Heart left ventricle (tissue), 13 donors: ENCODE measurements around the gene AGPAT2.

Source experiments
- POLR2A ChIP-seq, 2 donors: fragments of 450-650 bp; IDR thresholded peaks; one replicate each; pipeline ENCODE4 v1.6.1; 2017; ENCODE audit warnings: antibody characterized with exemption in 2 of 2, mild to moderate bottlenecking in 2 of 2, moderate library complexity in 2 of 2
- TF ChIP-seq, protein P1 (sequence below), 12 donors: fragments of 200-600 bp; sonication (generic) in 4 of 12; IDR thresholded peaks; one replicate each; pipeline versions ENCODE4 v1.5.0 to v1.8.0; 2018 to 2022; ENCODE audit warnings: antibody characterized with exemption in 12 of 12, mild to moderate bottlenecking in 5 of 12
- donor health status: ischemic (EF 13 %, LVEDD 7.1; RV severe dilation, severe dysfunction).
- donor health status: DM: no; HTN: yes; CAD: no.
- donor health status: DM: no; HTN: no; CAD: no.
- donor health status: ischemic (EF 25% LVEDD 6.9; RV normal size, moderate dysfunction).
- donor health status: ischemic (EF 25% LVEDD 5.7; RV mildly dilated, moderate dysfunction).
- donor health status: ischemic (EF 35%, LVEDD 5.7; RV mildly dilated, moderate dysfunction).
- donor health status: nonischemic (EF 11% LVEDD 7.7; RV severe dilation, severe dysfunction).
- donor health status: DM: yes; HTN: yes; CAD: no.
- donor health status: PGD.
- donor health status: ischemic (EF 29% LVEDD 5.4; RV normal size, mild dysfunction).
- donor health status: nonischemic (EF 23%, LVEDD 6.1; RV moderate dilation, normal function).

DNA sequence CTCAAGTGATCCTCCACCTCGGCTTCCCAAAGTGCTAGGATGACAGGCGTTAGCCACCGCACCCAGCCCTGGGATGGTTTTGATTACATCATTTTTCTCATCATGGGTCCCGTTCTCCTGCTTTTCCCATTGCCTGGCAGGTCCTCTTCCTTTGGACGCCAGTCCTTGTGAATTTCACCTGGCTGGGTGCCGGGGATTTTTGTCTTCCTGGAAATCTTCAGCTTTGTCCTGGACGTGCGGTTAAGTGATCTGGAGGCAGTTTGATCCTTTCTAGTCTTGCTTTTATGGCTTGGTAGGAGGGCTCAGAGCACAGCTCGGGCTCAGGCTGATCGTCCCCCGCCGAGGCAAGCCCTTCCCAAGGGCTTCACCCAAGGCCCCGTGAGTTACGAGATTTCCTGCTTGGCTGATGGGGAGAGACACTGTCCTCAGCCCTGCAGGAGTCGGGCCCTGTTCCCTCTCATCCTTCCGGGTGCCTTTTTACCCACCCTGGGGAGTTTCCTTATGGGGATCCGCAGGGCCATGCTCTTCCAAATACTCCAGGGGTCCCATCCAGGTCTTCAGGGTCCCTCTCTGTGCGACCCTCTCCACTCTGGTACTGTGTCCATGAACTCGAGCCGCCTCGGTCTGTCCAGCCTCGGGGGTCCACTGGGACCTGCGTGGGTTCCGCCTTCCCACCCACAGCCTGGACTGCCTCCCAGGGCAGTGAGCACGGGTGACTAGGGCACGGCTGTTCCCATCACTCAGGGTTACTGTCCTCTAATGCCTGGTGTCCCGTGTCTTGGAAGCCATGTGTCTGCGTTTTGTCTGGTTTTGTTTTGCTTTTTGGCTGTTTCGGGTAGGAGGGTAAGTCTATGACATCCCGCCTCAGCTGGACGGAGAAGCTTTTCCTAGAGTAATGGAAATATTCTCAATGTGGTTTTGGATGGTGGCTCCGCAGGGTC, 46.8 kb downstream of the AGPAT2 start:
- TF ChIP-seq, protein P1, sequence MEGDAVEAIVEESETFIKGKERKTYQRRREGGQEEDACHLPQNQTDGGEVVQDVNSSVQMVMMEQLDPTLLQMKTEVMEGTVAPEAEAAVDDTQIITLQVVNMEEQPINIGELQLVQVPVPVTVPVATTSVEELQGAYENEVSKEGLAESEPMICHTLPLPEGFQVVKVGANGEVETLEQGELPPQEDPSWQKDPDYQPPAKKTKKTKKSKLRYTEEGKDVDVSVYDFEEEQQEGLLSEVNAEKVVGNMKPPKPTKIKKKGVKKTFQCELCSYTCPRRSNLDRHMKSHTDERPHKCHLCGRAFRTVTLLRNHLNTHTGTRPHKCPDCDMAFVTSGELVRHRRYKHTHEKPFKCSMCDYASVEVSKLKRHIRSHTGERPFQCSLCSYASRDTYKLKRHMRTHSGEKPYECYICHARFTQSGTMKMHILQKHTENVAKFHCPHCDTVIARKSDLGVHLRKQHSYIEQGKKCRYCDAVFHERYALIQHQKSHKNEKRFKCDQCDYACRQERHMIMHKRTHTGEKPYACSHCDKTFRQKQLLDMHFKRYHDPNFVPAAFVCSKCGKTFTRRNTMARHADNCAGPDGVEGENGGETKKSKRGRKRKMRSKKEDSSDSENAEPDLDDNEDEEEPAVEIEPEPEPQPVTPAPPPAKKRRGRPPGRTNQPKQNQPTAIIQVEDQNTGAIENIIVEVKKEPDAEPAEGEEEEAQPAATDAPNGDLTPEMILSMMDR (IDR thresholded peaks at IDR 0.05): no peak
- TF ChIP-seq POLR2A (IDR thresholded peaks at IDR 0.05): no peak
